Activated CD4-positive, alpha-beta T cell treated with anti-CD3 and anti-CD28 coated beads, Interleukin-2, amount 10 ng/mL, durations not matched to agents 7 days and 5 days (primary cell): ENCODE results near the gene CRHR1. TPM values are rescaled to one million over a fixed set of nuclear protein-coding genes. Genes with fewer than 3 reads are reported as not detected.

ENCODE experiments used
- CTCF ChIA-PET: fragments of 350-600 bp; sonication (Branson Sonifier 250); formaldehyde crosslinking; loops from one replicate; lab custom pipeline; 2021; ENCODE audit warnings: antibody characterized with exemption; lab: Charles Lee
- POLR2A ChIA-PET: fragments of 350-600 bp; sonication (Branson Sonifier 250); formaldehyde crosslinking; loops from one replicate; lab custom pipeline; 2021; ENCODE audit warnings: antibody characterized with exemption; lab: Charles Lee
- DNase-seq: peaks from one replicate; pipeline ENCODE4 v3.0.0-alpha.2; 2020
- H3K27ac Mint-ChIP-seq: one replicate; pipeline ENCODE4 v1.8.0; 2021; ENCODE audit warnings: mild to moderate bottlenecking, moderate library complexity, mixed read lengths
- H3K27me3 Mint-ChIP-seq: one replicate; pipeline ENCODE4 v1.8.0; 2021; ENCODE audit warnings: mixed read lengths
- H3K36me3 Mint-ChIP-seq: one replicate; pipeline ENCODE4 v1.8.0; 2021; ENCODE audit warnings: low read depth, mixed read lengths
- H3K4me1 Mint-ChIP-seq: one replicate; pipeline ENCODE4 v1.8.0; 2021; ENCODE audit warnings: mixed read lengths
- H3K4me3 Mint-ChIP-seq: one replicate; pipeline ENCODE4 v1.8.0; 2021; ENCODE audit warnings: mild to moderate bottlenecking, moderate library complexity, mixed read lengths
- H3K9me3 Mint-ChIP-seq: one replicate; pipeline ENCODE4 v1.8.0; 2021; ENCODE audit warnings: mixed read lengths
- total RNA-seq, 2 experiments: library from RNA; stranded (reverse); gene quantifications; one replicate each; pipeline ENCODE4 v1.2.3, GENCODE V29; 2021

Gene CRHR1
- total RNA-seq, 2 experiments from 2014 or later = not detected

DNA sequence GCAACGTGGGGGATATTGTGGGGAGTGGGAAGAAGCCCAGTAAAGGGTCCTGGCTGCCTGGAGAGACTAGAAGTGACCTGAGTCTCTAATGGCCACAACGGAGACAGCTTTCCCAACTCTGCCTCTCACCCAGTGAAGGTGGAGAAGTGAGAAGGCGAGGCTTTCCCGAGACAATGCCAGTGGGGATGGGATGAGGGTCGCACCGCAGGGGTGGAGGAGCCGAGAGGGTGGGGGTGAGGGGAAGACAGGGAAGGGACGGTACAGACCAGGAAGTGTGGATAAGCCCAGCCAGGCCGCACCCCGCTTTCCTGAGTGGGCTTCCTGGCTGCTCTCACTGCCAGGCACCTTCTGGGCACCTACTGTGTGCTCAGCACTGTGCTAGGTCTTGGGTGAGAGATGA lies 53.1 kb downstream of the CRHR1 start:
- H3K27me3 Mint-ChIP-seq = no peaks in the 10 kb centered on the region
- no peaks in the 10 kb centered on the region for H3K4me1 Mint-ChIP-seq
- POLR2A ChIA-PET = no interaction called here
- no peaks in the 10 kb centered on the region for H3K36me3 Mint-ChIP-seq
- DNase-seq = no peak
- CTCF ChIA-PET = interaction anchor here (0.8 kb wide), 1 partner anchor 189 kb away, joined by 3 read pairs; no protein-coding TSS in a partner anchor
- no peak overlapping the region for H3K4me3 Mint-ChIP-seq
- no peak overlapping the region for H3K27ac Mint-ChIP-seq
- no peaks in the 10 kb centered on the region for H3K9me3 Mint-ChIP-seq

DNA sequence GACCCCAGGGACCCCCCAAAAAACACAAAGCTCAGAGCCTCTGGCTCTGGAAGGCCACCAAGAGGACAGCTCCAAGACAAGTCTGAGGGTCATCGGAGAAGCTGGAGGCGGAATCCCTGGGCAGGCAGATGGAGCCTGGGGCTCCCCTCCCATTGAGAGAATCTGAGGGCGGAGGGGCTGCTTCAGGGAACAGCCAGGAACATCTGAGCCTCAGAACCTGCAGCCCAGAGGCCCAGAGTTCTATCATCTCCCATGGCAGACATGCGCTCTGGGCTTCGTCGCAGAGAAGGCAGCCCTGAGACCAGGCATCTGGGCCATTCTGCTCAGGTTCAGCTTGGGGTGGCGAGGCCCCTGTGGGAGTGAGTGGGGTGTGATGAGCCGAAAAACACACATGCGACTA lies 53.5 kb downstream of the CRHR1 start:
- CTCF ChIA-PET = no interaction called here
- POLR2A ChIA-PET = no interaction called here
- no peaks in the 10 kb centered on the region for H3K36me3 Mint-ChIP-seq

DNA sequence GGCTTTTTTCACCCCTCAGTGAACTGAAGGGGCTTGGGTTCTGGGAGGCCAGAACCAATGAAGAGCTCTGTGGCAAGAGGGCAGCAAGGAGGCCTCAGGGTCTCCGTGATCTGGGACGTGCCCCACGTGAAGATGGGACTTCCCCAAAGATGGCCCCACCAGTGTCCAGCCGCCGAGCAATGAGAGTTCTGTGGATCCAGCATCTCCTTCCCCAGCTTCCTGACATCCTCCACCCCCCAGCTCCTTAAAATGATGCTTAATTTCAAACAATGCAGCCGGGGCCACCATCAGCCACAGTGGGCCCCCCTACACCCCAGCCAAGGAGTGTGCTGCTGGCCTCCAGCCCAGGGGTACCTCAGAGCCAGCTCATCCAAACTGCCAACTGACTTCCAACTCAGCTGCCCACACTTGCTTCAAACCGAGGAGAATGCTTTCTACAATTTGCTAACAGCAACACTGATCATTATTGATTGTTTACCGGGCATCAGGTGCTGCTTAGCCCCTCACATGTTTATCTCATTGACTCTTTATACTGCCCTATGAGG lies 54.7 kb downstream of the CRHR1 start:
- H3K4me3 Mint-ChIP-seq = no peak overlapping the region
- H3K9me3 Mint-ChIP-seq = no peaks in the 10 kb centered on the region
- no peaks in the 10 kb centered on the region for H3K4me1 Mint-ChIP-seq
- no peak for DNase-seq
- no peak overlapping the region for H3K27ac Mint-ChIP-seq
- H3K36me3 Mint-ChIP-seq = no peaks in the 10 kb centered on the region
- ChIA-PET POLR2A (no interaction called here), CTCF (interaction anchor here (2.2 kb wide), 1 partner anchor 13 kb away, joined by 6 read pairs; no protein-coding TSS in a partner anchor)
- no peaks in the 10 kb centered on the region for H3K27me3 Mint-ChIP-seq

More for the DNA sequence above, 53.5 kb downstream of the CRHR1 start:
- Mint-ChIP-seq H3K9me3 (no peaks in the 10 kb centered on the region), H3K4me3 (no peak overlapping the region), H3K27ac (no peak overlapping the region), H3K4me1 (no peaks in the 10 kb centered on the region), H3K27me3 (no peaks in the 10 kb centered on the region)
- DNase-seq = no peak

DNA sequence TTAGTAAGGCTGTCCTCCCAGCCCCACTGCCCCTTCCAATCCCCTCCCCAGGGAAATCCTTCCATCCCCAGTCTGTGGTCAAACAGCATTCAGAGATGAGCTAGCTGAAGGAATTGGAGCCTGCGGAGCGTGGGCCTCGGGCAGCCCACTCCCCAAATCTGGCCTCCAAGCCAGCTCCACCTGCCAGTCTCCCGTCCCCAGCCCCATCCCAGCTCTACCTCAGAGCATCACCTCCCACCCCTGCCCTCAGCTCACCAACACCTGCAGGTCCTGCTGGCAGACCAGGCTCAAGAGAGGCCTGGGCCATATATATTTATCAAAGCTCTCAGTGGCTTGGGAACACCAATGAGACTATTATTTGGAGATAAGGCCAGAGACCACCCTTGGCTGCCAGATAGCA lies 55.3 kb downstream of the CRHR1 start:
- Mint-ChIP-seq H3K27me3 (no peaks in the 10 kb centered on the region), H3K27ac (no peak overlapping the region)

DNA sequence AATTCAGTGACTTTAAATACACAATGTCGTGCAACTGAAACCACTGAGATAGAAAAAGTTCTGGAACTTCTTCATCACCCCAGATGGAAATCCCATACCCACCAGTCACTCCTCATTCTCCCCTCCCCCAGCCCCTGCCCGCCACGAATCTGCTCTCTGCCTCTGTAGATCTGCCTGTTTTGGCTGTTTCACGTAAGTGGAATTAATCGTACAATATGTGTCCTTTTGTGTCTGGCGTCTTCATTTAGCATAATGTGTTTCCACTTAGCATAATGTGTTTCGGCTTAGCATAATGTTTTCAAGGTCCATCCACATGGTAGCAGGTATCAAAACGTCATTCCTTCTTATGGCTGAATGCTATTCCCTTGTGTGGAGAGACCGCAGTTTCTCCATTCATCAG lies 57.1 kb downstream of the CRHR1 start:
- Mint-ChIP-seq H3K9me3 (no peaks in the 10 kb centered on the region), H3K27me3 (no peaks in the 10 kb centered on the region), H3K27ac (no peak overlapping the region), H3K4me1 (no peaks in the 10 kb centered on the region), H3K4me3 (no peak overlapping the region), H3K36me3 (no peaks in the 10 kb centered on the region)
- POLR2A ChIA-PET = no interaction called here
- no peak for DNase-seq
- CTCF ChIA-PET = interaction anchor here (0.9 kb wide), 1 partner anchor 13 kb away, joined by 3 read pairs; no protein-coding TSS in a partner anchor

More for the DNA sequence above, 55.3 kb downstream of the CRHR1 start:
- H3K4me1 Mint-ChIP-seq = no peaks in the 10 kb centered on the region
- POLR2A ChIA-PET = no interaction called here
- CTCF ChIA-PET = interaction anchor here (2.2 kb wide), 1 partner anchor 12 kb away, joined by 6 read pairs; no protein-coding TSS in a partner anchor
- DNase-seq = no peak
- no peaks in the 10 kb centered on the region for H3K36me3 Mint-ChIP-seq
- no peaks in the 10 kb centered on the region for H3K9me3 Mint-ChIP-seq
- no peak overlapping the region for H3K4me3 Mint-ChIP-seq

DNA sequence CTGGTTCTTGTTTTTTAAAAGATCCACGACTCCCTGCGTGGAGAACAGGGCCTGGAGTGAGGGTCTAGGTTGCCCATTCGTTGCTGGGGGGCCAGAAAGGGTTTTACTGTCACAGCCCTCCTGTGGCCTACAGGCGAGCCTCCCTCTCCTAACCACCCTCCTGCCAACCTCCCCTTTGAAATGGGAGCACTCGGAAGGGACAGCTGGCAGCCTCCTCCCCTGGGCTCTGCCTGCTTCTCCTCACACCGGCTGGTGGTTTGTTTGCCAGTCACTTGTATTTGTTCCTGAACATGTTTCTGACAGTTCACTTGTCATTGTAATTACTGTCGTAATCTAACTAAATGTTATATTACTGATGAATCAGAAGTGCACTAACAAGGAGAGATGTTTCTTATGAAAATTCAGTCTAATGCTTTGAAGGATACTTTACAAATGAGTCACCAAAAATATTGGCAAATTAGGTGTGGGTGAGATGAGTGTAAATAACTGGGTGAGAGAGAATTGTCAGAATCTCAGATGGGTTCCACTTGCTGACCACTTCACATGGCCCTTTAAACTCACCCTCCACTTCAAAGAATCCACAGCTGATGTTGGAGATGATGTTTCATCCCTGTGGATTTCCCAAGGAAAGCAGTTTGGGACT lies 57.9 kb downstream of the CRHR1 start:
- no peak for DNase-seq
- Mint-ChIP-seq H3K27me3 (no peaks in the 10 kb centered on the region), H3K9me3 (no peaks in the 10 kb centered on the region), H3K36me3 (no peaks in the 10 kb centered on the region), H3K27ac (no peak overlapping the region), H3K4me3 (no peak overlapping the region), H3K4me1 (no peaks in the 10 kb centered on the region)
- ChIA-PET POLR2A (no interaction called here), CTCF (interaction anchor here (0.9 kb wide), 1 partner anchor 12 kb away, joined by 3 read pairs; no protein-coding TSS in a partner anchor)

DNA sequence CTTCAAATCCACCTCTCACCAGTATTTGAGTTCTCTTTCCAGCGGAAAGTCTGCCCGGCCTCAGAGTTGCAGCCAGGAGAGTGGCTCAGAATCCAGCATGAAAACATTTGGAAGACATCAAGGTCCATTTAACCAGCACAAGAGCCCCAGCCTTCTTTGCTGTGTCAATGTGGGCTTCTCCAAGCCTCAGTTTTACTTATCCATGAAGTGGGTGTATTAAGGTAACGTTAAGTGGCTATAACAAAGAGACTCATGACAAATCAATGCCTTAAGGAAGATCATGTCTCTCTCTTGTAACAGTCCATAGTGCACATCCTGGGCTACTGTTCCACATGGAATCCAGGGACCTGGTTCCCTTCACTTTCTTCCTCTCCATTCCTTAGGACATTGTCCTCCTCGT lies 59.6 kb downstream of the CRHR1 start:
- no peak overlapping the region for H3K4me3 Mint-ChIP-seq
- CTCF ChIA-PET = no interaction called here
- H3K4me1 Mint-ChIP-seq = no peaks in the 10 kb centered on the region
- H3K27me3 Mint-ChIP-seq = no peaks in the 10 kb centered on the region
- no peaks in the 10 kb centered on the region for H3K36me3 Mint-ChIP-seq
- POLR2A ChIA-PET = no interaction called here
- H3K9me3 Mint-ChIP-seq = no peaks in the 10 kb centered on the region
- H3K27ac Mint-ChIP-seq = no peak overlapping the region
- DNase-seq = no peak

DNA sequence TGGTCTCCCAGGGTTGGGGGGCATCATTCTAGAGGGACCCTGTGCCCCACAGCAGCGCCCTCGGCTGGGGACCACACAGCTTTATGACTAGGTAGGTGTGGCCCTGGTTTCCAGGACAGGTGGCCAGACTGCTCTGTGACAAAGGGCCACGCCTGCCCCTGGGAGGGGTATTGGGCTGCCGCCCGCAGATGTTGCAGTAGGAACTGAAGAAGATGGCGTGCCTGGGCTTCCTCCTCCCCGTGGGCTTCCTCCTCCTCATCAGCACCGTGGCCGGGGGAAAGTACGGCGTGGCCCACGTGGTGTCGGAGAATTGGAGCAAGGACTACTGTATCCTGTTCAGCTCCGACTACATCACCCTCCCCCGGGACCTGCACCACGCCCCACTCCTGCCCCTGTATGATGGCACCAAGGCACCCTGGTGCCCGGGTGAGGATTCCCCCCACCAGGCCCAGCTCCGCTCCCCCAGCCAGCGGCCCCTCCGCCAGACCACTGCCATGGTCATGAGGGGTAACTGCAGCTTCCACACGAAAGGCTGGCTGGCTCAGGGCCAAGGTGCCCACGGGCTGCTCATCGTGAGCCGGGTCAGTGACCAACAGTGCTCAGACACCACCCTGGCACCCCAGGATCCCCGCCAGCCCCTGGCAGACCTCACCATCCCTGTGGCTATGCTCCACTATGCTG lies 60.7 kb downstream of the CRHR1 start, which contains the start of gene SPPL2C:
TSS of gene SPPL2C (plus strand) at position 187 of the 681 bp plus-strand sequence. CDS start at position 213, 26 bp downstream.
- no peak within 1 kb of the TSS for H3K4me3 Mint-ChIP-seq
- H3K27ac Mint-ChIP-seq = no peak within 1 kb of the TSS
- H3K4me1 Mint-ChIP-seq = no peaks in the 10 kb centered on the region
- ChIA-PET POLR2A (no interaction called here), CTCF (no interaction called here)
- H3K27me3 Mint-ChIP-seq = no peaks in the 10 kb centered on the region
- DNase-seq = no peak
- no peaks in the 10 kb centered on the region for H3K36me3 Mint-ChIP-seq
- no peaks in the 10 kb centered on the region for H3K9me3 Mint-ChIP-seq

DNA sequence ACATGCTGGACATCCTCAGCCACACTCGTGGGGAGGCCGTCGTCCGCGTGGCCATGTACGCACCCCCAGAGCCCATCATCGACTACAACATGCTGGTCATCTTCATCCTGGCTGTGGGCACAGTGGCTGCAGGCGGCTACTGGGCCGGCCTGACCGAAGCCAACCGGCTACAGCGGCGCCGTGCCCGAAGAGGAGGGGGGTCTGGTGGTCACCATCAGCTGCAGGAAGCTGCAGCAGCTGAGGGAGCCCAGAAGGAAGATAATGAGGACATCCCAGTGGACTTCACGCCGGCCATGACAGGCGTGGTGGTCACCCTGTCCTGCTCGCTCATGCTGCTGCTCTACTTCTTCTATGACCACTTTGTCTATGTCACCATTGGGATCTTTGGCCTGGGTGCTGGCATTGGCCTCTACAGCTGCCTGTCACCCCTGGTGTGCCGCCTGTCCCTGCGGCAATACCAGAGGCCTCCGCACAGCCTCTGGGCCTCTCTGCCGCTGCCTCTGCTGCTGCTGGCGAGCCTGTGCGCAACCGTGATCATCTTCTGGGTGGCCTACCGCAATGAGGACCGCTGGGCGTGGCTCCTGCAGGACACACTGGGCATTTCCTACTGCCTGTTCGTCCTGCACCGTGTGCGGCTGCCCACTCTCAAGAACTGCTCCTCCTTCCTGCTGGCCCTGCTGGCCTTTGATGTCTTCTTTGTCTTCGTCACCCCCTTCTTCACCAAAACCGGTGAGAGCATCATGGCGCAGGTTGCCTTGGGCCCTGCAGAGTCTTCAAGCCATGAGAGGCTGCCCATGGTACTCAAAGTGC lies 61.5 kb downstream of the CRHR1 start:
- POLR2A ChIA-PET = no interaction called here
- H3K36me3 Mint-ChIP-seq = no peaks in the 10 kb centered on the region

DNA sequence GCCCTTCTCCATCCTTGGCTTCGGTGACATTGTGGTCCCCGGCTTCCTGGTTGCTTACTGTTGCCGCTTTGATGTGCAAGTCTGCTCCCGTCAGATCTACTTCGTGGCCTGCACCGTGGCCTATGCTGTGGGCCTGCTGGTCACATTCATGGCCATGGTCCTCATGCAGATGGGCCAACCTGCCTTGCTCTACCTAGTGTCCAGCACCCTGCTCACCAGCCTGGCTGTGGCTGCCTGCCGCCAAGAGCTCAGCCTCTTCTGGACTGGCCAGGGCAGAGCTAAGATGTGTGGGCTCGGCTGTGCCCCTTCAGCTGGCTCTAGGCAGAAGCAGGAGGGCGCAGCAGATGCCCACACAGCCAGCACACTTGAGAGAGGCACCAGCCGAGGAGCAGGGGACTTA lies 62.1 kb downstream of the CRHR1 start:
- peaks cover 5% of the 10 kb centered on the region for H3K27me3 Mint-ChIP-seq
- no peak for DNase-seq
- no peaks in the 10 kb centered on the region for H3K9me3 Mint-ChIP-seq
- H3K4me1 Mint-ChIP-seq = no peaks in the 10 kb centered on the region
- no peak overlapping the region for H3K4me3 Mint-ChIP-seq
- no peaks in the 10 kb centered on the region for H3K36me3 Mint-ChIP-seq
- no peak overlapping the region for H3K27ac Mint-ChIP-seq
- ChIA-PET POLR2A (no interaction called here), CTCF (no interaction called here)

More for the DNA sequence above, 61.5 kb downstream of the CRHR1 start:
- H3K27me3 Mint-ChIP-seq = no peaks in the 10 kb centered on the region
- no peak overlapping the region for H3K27ac Mint-ChIP-seq
- no peaks in the 10 kb centered on the region for H3K4me1 Mint-ChIP-seq
- CTCF ChIA-PET = no interaction called here
- DNase-seq = no peak
- no peaks in the 10 kb centered on the region for H3K9me3 Mint-ChIP-seq
- no peak overlapping the region for H3K4me3 Mint-ChIP-seq

DNA sequence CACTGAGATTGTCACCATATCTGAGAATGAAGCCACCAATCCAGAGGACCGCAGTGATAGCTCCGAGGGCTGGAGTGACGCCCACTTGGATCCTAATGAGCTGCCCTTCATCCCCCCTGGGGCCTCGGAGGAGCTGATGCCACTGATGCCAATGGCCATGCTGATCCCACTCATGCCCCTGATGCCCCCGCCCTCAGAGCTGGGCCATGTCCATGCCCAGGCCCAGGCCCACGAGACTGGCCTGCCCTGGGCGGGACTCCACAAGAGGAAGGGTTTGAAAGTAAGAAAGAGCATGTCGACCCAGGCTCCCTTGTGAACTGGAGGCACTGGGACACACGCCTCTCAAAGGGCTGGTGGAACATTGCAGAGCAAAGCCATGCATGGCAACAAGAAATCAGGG lies 62.5 kb downstream of the CRHR1 start:
- ChIA-PET POLR2A (no interaction called here), CTCF (no interaction called here)
- no peaks in the 10 kb centered on the region for H3K36me3 Mint-ChIP-seq
- no peak overlapping the region for H3K27ac Mint-ChIP-seq
- H3K27me3 Mint-ChIP-seq = peaks cover 5% of the 10 kb centered on the region
- no peak for DNase-seq
- no peaks in the 10 kb centered on the region for H3K9me3 Mint-ChIP-seq
- no peaks in the 10 kb centered on the region for H3K4me1 Mint-ChIP-seq
- H3K4me3 Mint-ChIP-seq = no peak overlapping the region

DNA sequence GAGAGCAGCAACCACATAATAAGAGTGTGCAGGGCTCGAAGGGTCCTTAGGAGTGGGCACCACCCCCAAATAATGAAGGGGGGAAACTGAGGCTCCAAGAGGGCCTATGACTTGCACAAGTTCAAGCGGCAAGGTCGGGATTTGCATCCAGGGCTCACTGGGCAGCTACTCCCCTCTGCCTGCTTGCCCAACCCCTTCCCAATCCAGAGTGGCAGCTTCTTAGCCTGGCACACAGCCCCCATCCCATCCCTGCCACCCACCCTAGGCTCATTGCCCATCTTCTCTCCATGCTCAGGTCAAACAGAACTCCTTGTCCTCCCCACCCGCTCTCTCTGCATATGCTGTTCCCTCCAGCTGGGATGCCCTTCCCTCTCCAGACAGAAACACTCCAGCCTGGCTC lies 63.0 kb downstream of the CRHR1 start:
- DNase-seq = no peak
- Mint-ChIP-seq H3K4me3 (no peak overlapping the region), H3K36me3 (no peaks in the 10 kb centered on the region), H3K27ac (no peak overlapping the region), H3K9me3 (no peaks in the 10 kb centered on the region), H3K27me3 (peaks cover 7% of the 10 kb centered on the region), H3K4me1 (peaks cover under 1% of the 10 kb centered on the region)
- ChIA-PET CTCF (interaction anchor here (0.8 kb wide), 1 partner anchor 12 kb away, joined by 3 read pairs; no protein-coding TSS in a partner anchor), POLR2A (no interaction called here)
